GOT3 (cell line): ENCODE results near the gene ANAPC4.

Source experiments
- DNase-seq: peaks from one replicate; lab custom pipeline; 2025; ENCODE audit warnings: mixed read lengths; lab: John Stamatoyannopoulos, UW

The ANAPC4 gene

GRCh38 chr4:25377572-25378436 is 741 bp downstream of the ANAPC4 start:
- no peak for DNase-seq

DNA sequence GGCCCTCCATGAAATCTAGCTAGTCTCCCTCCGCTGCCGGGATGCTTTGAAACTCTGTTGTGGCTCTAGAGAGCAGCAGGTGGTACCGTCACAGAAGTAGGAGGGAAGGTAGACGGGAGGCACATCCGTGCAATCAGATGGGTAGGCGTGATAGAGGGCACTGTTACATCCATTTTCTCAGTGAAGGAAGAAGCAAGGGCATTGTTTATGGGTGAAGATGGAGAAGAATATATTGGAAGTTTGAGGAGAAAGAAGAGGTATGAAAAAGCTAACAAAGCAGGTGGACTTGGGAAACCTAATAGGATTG is 1.3 kb downstream of the ANAPC4 start:
- no peak for DNase-seq

DNA sequence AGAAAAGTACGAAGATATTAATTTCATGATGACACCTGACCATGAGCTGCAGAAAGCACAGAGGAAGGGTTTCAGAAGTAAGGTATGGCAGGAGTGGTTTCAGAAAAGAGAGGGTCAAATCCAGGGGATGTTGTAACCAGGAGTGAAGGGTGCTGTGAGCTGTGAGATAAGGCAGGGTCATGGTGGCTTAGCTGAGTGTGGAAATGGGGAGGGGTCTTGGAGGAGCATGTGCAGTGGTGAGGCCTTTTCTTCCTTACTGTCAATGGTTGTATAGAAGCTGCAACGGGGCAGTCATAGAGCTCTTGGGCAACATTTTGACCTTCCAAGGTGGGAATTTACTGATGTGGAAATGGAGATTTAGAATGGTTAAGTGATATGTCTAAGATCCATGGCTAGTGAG is 2.5 kb downstream of the ANAPC4 start:
- no peak for DNase-seq

DNA sequence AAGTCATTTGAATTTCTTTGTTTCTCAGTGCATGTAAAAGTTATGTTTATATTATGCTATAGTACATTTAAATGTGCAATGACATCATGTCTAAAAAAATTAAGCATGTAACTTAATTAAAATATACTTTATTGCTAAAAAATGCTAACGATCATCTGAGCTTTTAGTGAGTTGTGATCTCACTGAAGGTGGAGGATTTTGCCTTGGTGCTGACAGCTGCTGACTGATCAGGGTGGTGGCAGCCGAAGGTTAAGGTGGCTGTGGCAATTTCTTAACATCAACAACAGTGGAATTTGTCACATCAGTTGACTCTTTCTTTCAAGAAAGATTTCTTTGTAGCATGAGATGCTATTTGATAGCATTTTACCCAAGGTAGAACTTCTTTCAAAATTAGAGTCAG is 6.6 kb downstream of the ANAPC4 start:
- DNase-seq, result no peak

DNA sequence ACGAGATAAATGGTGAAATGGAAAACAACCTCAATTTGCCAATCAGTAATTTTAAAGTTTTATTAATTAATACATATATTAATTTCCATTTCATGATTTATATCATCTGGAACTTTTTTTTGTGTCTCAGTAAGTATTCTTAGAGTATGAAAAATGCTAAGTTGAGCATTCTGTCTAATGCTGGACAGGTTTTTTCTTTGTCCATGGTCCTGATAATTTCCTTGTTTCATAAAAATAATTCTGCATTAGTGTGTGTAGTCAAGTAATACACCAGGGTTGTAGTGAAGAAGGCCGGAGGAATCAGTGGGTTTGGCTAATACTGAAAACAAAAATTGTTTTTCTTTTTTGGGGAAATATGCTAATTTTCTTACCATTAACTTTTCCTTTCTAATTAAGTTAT is 9.9 kb downstream of the ANAPC4 start:
- DNase-seq, result no peak

DNA sequence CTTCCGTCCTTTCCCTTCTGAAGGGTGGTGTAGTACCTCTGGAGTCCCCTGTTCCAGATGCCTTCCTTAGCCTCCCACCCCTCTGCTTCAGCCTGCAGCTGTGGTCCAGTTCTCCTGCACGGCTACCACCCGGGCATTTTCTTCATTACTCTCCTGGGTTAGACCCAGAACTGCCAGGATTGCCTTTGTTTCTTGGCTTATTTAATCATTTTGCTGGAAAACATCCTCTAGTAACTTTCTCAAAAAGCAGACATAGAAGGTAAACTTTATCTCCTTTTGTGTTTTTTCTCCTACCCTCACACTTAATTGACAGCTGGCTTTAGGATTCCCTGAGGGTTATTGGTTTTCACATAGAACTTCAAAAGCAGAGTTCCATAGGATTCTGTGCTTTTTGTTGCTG is 20.2 kb downstream of the ANAPC4 start:
- DNase-seq, result no peak

DNA sequence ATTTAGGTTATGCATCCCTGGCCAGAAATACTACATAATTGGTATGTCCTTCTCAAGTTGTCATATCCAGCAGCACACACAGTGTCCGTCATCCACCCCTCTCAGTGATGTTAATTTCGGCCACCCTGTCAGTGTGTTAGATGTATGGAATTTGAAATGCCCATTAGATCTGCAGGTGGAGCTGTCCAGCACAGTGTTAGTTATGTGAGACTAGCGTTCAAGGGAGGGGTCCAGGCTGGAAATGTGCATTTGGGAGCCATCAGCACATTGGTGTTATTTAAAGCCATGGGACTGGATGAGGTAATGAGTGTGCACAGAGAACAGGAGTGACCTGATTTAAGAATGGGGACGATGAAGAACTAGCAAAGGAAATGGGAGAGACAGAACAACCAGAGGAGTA is 22.4 kb downstream of the ANAPC4 start:
- no peak for DNase-seq

- no peak for DNase-seq
Observed at GRCh38 chr4:25401066-25401465, 24.0 kb downstream of the ANAPC4 start.

GRCh38 chr4:25402521-25402920 is 25.5 kb downstream of the ANAPC4 start:
- DNase-seq, result no peak

DNA sequence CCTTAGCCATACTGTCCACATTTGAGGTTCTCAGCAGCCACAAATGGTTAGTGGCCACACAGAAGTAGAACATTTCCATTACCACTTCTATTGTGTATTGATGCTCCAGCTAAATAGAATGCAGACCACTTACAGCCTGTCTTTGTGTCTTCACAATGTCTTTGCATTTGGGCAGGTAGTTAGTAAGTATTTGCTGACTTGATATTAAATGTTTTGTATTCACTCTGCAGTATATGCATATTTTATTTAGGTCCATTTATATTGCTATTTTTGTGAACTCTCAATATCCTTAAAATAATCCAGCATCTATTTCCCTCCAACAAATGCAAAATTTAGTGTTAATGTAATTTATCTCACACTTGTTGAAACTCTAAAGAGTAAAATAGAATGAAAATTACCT is 26.6 kb downstream of the ANAPC4 start:
- no peak for DNase-seq

DNA sequence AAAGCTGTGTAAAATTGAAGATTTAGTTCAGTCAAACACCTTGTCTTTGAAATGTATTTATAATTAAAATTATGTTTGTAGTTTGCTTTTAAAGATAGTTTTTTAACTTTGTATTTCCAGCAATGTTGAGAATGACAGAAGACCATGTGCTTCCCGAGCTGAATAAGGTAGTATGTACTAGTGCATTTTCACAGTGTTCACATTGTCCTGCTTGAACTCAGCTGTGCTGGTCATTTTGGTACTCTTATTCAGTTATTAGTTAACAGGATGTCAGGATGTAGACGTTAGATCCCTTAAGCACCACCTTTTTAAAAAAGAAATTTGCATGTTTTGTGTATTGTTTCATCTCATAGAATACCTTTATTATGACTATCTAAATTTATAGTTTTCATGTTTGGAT is 28.4 kb downstream of the ANAPC4 start:
- DNase-seq, result no peak

GRCh38 chr4:25406081-25406692 is 29.1 kb downstream of the ANAPC4 start:
- DNase-seq, result no peak

DNA sequence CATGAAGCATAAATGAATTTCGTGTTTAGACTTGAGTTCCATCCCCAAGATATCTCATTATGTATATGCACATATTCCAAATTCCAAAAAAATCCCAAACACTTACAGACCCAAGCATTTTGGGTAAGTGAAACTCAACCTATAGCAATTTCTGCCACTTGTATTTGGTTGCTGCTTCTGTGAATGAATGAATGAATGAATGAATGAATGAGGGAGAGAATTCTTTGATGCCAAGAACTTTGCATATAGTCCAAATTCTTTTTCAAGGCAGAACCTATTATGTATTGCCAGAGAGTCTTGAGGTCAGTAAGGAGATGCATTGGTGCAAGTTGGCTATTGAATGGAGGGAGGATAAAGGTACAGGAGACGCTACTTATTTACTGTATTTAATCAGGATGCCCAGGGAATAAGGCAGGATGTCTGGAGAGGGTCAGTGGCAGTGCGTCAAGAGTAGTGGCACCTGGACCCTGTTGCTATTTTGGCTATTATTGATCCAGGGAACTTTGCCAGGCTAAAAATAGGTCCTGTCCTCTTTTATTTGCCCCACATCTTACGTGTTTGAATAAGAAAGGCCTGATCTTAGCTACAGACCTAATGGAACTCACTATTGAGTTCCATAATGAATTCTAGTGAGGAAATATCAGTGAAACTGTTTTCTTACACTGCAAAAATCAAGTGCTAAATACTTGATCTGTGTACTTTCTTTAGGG is 33.9 kb downstream of the ANAPC4 start:
- DNase-seq, result no peak

GRCh38 chr4:25413261-25413660 is 36.2 kb downstream of the ANAPC4 start:
- DNase-seq, result no peak

DNA sequence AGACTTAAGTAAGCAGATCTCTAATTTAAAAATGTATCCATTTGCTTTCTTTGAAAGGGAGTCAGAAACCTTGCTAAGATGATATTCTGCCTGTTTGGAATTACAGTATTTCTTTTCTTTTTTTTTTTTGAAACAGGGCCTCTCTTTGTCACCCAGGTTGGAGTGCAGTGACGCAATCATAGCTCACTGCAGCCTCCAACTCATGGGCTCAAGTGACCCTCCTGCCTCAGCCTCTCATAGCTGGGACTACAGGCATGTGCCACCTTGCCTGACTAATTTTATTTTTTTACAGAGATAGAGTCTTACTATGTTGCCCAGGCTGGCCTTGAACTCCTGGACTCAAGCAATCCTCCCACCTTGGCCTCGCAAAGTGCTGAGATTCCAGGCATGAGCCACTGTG is 40.0 kb downstream of the ANAPC4 start:
- DNase-seq, result no peak

GRCh38 chr4:25420931-25421330 is 43.9 kb downstream of the ANAPC4 start:
- DNase-seq, result no peak

- no peak for DNase-seq
Observed at GRCh38 chr4:25421816-25422525, 44.9 kb downstream of the ANAPC4 start.

DNA sequence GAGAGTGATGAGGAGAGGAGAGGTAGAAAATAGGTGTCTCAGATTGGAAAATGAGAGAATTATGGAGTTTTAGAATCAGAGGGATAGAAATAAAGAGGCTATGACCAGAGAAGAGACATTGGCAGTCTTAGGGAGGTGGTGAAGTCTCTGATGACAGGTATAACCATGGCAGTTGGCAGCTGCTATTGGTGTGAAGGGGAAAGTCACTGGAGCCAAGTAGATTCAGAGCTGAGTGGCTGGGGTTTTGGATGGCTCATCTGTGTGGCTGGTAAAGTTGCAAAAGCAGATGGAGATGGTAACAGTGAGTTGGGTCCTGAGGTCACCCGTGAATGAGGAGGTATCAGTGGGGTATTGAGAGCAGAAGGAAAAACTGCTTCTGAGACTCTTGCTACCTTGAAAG is 46.5 kb downstream of the ANAPC4 start:
- DNase-seq, result no peak

DNA sequence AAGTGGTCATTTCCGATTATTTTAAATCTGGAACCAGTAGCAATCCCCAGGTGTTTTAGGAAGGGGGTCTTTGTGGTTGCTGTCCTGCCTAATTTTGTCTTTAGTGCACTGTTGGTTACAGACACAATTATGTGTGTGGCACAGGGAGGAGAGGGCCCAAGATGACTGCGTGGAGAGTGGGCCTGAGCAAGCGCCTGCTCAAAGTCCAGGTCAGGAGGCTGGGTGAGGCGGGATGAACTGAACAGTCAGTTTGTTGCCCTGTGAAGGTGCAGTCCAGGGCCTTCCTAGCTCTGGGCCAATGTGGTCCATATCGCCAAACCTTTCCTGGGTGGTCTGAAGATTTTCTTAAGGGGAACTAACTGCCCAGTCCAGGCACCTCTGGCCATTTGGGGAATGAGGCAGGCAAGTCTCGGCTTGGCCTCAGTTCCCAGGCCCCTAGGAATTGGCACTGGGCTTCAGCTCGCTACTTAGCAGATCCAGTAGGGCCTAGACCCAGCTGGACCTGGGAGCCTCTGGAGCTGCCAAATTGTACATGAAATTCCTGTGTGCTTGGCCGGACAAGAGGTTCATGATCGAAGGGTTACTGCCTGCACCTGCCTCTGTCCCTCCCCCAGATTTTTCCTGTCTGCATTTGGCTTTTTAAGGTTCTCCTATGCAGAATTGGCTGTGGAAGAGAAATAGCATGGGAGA is 47.6 kb downstream of the ANAPC4 start:
- no peak for DNase-seq

DNA sequence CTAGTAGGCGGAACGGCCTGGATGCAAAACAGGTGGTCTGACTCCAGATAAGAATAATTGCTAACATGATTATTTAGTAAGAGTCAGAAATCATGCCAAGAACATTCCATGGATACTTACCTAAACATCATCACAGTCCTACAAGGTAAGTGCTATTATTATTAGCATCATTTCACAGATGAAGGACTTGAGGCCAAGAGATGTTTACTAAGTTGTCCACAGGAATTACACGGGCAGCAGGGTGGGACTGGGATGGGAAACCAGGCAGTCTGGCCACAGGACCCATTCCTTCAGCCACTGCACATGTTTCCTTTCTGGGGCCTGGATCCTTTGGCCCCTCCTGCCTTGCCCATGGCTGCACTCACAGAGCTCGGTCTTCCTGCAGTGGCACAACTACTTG is 48.3 kb downstream of the ANAPC4 start:
- no peak for DNase-seq

GRCh38 chr4:25427871-25428270 is 50.8 kb downstream of the ANAPC4 start:
- no peak for DNase-seq

DNA sequence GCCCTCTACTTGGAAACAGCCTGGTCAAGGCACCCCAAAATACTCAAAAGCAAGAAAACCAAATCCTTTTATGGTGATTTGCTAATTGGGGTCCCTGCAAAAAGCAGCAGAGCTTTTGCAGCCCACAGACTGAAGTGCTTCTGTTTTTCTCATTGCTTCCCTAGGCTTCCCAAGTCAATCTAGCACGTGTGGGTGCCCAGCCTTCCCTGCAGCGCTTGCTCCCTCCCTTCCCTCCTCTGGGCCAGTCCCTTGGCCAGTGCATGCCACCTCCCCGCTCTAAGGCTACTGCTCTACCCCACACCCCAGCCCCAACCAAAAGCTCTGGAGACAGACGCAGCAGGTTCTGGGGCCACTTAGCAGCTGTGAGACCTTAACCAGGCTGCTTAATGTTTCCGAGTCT is 53.6 kb downstream of the ANAPC4 start:
- DNase-seq, result no peak
